ENCODE results near the gene TPK1.
A peak's percentile ranks its signal among the peaks of the same experiment; 100 is the strongest.
"Not testable (repeated sequence)": the region's sequence is repeated elsewhere in the genome, so short reads cannot be mapped to it uniquely, and the experiment has no call there.

The TPK1 gene

DNA sequence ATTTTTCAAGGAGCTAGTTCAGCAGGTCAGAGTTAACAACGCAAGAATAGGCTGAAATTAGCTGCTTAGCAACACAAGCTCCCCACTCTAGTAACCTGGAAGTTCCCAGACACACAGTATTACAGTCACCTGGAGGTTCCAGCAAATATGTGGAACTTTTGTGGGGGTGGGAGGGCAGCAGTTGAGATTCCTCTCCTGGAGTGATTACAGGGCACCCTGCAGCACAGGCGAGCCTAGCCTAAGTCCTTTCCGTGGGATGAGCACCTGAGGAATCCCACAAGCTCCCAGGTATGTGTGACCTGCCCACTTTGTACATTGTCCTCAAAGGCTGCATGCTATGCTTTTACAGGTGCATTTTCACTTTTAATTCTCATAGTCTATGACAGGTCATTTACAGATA lies 13.6 kb downstream of the TPK1 start:
- no peak for DNase-seq (ENCODE audit: low spot score)

DNA sequence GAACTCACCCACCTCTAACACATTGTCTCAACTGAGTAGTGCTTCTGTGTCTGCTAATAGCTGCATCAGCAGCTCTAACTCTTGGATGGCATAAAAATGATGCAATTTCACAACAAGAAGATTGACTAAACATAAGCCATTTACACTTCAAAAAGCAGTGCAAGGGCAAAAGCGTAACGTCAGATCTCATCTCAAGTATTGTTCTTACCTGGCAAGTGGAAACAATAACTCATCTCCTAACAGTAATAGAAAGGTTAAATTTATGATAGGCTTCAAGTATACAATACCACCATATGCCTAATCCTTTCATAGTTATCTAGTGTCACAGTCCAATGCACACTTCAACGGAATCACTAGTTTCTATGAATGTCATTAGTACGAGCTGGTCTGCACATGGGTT lies 14.8 kb downstream of the TPK1 start:
- no peak for DNase-seq (ENCODE audit: low spot score)

DNA sequence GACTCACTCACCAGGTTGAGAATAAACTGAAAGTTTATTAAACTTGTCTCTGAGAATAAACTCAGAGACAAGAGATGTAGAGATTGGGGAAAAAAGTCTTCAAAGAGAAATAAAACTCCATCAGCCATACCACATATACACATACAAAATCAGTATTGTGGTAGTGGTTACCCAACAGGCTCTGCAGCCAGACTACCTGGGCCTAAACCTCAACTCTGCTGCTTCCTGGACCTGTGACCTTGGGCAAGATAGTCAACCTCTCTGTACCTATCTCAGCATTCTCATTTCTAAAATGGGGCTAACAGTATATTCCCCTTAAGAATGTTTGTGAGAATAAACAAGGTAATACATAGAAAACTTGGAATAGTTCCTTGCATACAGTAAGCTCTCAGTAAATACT lies 15.3 kb downstream of the TPK1 start:
- no peak for DNase-seq (ENCODE audit: low spot score)

DNA sequence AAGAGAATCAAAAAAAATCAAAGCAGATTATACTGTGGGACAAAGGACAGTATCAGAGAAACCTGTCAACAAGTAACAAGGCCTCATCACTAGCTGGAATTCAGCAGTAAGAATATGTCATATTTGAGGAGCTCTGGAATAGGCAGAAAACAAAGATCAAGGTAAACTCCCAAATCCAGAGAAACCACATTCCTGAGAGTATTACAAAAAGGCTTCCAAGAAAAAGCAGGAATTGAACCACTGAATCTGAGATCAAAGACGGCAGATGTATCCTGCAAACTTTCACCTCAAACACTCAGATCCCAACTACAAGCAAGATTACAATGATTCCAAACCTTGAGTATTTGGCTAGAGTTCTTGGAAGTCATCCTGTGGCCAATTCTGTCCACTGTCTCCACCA lies 16.3 kb downstream of the TPK1 start:
- DNase-seq (ENCODE audit: low spot score), result no peak

DNA sequence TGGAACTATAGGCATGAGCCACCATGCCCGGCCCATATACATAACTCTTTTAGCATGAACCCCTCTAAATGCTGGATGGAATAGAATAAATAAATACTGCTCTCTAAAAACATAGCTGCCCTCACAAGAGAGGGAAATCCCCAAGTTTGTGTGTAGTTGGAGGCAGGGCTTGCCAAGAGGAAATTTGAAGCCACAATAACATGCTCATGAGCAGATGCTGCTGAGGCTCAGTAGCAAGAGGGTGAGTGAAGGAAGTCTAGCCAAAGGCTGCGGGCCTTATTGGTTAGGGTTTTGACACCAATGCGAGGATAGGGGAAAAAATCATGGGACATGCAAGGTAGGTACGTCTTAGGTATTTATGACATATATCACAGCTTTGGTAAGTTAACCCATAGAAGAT lies 17.3 kb downstream of the TPK1 start:
- DNase-seq (ENCODE audit: low spot score), result no peak

DNA sequence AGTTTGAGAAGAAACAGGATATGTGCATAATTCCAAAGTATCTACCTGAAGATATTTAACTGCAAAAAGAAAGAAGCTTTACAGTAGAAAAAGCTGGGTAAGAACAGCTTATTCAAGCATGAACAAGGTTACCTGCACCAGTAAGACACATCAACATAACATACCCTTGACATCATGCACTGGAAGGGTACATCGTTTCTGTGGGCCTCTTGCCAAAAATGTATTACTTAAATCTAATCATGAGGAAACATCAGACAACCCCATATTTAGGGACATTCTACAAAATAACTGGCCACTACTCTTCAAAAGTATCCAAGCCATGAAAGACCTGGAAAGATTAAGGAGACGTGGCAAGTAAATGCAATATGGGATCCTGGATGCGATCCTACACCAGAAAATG lies 18.9 kb downstream of the TPK1 start:
- no peak for DNase-seq (ENCODE audit: low spot score)

DNA sequence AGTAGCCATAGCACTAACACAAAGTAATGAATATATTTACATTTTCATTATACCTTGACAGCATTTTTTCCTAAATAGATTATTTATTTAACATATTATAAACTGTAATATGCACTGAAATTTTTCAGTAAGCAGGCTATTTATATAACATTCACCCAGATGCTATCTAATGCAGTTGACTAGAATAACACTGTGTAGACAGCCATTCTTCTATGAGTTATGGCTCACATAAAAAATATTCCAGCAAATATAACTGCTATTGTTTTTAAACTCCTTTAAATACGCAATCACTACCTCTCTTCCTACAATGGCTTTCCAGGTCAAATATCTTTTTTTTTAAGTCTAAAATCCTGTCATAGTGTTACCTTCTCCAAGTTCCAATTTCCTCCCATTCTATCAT lies 21.6 kb downstream of the TPK1 start:
- no peak for DNase-seq (ENCODE audit: low spot score)

DNA sequence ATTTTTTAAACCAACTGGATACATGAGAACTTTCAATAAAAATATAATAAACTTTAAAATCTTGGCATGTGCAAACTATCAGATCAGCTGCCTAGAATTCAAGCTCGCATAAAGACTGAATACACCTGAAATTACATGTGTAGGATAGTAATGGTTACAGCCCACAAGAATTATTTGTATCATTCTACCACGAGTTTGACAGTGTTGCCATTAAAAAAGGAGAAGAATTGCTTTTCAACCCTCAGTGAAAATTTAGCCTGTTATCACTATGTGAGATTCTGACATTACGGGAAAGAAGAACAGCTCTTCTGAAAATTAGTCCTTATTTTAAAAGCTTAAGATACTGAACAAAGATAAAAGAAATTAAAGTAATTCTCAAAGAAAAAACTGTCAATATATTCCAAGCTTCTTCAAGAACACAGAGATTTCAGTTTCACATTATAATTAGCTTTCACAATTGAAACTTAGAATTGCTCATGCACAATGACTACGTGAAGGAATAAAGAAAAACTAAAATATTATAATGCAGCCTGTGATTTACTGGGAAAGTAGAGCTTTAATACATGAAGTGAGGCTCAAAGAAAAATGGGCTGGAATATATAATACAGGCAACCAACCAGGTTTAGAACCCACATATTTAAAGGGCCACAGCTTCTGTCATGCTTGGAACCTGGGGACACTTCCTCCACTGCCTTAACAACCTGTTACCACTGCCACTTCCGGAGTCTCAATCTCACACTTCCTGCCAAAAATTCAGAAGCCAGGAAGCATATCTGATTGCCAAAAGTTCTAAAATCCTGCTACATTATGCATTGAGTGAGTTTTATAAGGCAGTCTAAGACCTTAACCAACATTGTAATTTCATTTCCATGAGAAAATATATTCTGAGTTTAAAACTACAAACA lies 23.2 kb downstream of the TPK1 start:
- no peak for DNase-seq (ENCODE audit: low spot score)

DNA sequence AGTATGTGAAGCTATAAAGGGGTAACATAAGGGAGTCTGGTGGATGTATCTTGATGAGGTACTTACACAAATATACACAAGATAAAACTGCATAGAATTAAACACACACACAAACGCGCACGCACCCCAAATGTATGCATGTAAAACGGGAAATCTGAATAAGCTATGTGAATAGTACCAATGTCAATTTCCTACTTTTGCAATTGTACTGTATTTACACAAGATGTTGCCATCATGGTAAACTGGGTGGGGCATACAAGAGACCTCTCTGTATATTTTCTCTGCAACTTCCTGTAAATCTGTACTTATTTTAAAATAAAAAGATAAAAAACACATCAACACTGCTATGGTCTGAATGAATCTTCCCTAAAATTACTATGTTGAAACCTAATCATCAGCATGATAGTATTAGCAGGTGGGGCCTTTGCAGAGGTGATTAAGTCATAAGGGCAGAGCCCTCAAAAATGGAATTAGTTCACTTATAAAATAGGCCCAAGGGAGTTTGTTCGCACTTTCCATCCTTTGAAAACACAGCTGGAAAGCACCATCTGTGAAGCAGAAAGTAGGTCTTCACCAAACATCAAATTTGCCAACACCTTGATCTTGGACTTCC lies 30.1 kb downstream of the TPK1 start:
- DNase-seq (ENCODE audit: low spot score), result no peak

DNA sequence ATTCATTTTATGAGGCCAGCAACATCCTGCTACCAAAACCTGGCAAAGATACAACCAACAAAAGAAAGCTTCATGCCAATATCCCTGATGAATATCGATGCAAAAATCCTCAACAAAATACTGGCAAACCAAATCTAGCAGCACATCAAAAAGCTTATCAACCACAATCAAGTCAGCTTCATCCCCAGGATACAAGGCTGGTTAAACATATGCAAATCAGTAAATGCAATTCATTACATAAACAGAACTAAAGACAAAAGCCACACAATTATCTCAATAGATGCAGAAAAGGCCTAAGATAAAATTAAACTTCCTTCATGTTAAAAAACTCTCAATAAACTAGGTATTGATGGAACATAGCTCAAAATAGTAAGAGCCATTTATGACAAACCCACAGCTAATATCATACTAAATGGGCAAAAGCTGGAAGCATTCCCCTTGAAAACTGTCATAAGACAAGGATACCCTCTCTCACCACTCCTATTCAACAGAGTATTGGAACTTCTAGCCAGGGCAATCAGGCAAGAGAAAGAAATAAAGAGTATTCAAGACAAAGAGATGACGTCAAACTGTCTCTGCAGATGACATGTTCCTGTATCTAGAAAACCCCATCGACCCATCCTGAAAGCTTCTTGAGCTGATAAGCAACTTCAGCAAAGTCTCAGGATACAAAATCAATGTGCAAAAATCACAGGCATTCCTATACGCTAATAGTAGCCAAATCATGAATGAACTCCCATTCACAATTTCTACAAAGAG lies 35.0 kb downstream of the TPK1 start:
- DNase-seq (ENCODE audit: low spot score), result not testable (repeated sequence)

DNA sequence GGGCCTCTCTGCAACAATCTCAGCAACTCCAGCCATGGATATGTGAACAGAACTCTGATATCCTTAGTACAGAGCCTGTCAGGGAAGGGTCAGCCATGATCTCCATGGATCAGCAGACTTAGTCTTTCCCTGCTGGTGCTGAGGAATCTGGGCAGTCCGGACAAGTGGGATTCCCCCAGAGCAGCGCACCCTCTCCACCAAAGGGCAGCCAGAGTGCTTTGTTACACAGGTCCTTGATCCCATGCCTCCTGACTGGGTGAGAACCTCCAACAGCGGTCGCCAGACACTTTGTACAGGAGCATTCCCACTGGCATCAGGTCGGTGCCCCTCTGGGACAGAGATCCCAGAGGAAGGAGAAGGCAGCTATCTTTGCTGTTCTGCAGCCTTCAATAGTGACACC lies 38.9 kb downstream of the TPK1 start:
- DNase-seq (ENCODE audit: low spot score), result no peak

DNA sequence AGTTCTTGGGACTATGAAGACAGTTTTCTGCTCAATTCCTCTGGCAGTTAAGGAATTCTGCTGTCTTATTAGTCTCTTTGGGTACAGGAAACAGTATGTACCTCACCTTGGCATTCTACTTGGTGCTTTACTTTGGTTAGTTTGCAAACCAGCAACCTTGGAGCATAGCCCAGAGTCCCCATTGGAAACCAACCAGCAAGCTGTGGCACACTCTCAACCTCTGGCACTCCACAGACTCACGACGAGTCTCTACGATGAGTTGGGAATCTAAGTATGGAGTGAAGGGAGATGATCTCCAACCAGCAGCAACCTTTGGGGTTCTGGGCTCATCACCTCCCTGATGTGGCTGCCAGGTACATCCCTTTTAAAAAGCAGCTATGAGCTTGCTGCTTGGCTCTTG lies 43.8 kb downstream of the TPK1 start:
- no peak for DNase-seq (ENCODE audit: low spot score)

DNA sequence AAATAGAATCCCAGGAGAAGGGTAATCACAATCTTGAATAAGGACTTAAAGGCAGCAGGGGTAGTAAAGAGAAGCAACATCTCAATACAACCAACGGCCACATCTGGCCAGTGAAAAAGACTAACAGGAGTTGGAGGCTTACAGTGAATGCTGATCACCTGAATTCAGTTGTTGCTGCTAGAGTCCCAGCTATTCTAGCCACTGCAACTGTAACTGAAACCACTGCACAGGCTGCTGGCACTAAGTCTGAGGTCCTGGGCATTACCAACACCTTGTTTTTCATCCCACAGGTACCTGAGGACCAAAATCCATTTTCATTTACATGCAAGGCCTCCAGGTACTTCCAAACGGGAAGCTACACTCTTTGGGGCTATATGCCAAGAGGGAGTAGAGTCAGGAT lies 44.4 kb downstream of the TPK1 start:
- no peak for DNase-seq (ENCODE audit: low spot score)

DNA sequence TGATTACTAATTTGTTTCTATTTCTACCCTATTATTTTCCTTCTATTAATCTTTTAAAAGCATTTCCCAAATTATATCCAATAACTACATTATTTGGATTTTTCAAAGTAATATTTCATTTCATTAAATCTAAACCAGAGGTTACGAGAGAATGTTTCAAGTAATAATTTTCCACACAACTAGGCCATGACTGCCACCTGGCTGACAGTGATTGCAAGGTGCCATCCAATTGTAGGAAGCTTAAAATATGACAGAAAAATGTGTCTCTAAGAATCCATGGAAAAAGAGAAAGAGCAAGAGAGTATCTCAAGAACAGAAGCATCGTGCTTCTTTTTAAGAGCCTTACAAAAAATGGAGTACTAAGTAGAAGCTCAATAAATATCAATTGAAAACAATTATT lies 48.7 kb downstream of the TPK1 start:
- DNase-seq (ENCODE audit: low spot score), result peak; percentile 27

DNA sequence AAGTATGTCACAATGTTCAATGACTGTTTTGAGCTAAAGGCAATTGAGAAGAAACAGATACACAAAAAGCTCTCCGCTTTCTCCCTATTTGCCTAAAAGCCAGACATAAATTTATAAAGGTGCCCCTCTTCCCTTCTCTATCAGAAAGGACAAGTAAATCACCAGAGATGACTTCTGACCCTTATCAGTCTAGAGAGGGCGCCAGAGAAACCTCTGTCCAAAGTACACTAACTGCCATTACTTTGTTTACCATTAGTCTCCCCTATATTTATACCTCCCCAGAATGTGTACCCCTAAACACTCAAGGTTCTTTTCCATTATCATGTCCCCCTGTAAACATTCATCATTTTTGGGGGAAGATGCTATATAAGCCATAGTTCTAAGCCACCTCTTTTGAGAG lies 49.3 kb downstream of the TPK1 start:
- peak; percentile 37 for DNase-seq (ENCODE audit: low spot score)

DNA sequence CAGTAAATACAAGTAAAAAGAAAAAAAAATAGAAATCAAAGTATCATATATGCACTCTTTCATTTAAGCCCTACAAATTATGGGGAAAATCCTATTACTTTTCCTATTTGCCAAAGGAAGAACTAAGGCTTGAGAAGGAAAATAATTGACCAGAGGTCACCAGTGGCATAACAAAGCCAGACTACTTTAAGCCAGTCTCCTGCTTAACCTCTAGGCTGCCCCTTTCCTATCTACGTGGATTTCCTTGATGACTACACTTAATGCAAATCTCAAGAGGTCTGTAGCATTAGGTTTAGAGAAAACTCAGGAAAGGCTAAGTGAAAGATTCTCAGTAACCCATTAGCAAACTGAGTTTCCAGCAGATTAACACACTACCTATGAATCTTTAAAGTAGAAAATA lies 49.8 kb downstream of the TPK1 start:
- DNase-seq (ENCODE audit: low spot score), result no peak

DNA sequence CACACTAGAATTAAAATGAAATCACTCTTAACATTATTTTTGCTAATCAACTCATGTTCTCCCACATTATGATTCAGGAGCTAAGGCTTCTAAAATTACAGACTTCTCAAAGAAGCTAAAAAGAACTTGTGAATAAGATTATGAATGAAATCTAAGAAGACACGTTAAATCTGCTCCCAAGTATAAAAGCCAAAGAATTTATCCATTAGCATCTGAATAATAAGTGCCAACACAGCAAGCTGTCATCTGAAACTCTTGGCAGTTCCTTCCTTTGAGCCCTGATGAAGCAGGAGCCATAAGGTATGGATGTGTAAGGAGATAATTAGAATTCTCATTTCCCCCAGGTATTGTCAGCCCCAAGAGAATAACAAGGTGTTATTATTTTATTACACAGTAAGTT lies 50.3 kb downstream of the TPK1 start:
- DNase-seq (ENCODE audit: low spot score), result no peak

DNA sequence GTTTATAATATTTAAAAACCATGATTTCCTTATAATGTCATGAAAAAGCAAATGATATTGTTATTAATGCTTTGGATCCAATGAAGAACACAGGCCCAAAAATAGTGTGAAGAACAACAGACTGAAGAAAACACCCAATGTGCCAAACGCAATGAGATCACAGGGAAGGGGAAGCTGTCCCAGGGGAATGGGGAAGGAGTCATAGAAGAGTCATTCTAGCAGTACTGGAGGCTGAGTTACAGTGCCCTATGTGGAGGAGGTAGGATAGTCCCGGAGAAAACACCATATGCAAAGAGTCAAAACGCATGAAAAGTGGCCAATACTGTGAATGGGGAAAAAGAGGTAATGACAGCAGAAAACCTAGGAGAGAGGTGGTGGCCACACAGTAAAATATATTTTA lies 50.9 kb downstream of the TPK1 start:
- DNase-seq (ENCODE audit: low spot score), result peak; percentile 56

DNA sequence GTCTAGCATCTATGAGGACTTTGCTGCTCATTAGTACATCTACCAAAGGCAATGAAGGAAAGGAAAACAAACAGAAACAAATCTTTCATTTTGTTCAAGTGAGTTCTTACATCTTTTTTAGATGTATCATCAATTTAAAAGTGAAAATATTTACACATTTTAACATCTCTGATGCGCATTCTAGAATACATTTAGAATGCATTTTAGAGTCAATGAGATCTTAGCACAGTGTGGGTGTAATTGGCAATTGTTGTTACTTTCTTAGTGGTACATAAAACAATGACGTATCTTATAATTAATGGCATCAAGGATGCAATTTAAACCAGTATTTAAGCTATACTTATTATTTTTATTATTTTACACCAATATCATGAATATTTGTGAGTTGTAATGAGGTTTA lies 51.4 kb downstream of the TPK1 start:
- DNase-seq (ENCODE audit: low spot score), result no peak

DNA sequence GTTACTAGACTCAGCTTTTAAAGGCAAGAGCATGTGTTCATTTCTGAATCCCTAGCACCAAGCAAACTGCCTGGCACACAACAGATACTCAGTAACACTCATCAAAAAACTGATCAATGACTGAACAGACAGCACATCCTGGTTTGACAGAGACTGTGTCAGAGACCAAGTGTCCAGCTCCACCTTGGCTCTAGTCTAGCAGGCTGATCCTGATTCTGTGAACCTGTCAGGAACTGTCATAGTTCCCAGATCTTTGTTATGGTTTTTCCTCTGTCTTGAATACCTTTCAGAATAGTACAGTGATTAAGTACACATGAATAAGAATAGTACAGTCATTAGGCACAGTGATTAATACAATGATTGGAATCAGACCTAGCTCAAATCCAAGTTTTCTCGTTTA lies 53.0 kb downstream of the TPK1 start:
- no peak for DNase-seq (ENCODE audit: low spot score)

DNA sequence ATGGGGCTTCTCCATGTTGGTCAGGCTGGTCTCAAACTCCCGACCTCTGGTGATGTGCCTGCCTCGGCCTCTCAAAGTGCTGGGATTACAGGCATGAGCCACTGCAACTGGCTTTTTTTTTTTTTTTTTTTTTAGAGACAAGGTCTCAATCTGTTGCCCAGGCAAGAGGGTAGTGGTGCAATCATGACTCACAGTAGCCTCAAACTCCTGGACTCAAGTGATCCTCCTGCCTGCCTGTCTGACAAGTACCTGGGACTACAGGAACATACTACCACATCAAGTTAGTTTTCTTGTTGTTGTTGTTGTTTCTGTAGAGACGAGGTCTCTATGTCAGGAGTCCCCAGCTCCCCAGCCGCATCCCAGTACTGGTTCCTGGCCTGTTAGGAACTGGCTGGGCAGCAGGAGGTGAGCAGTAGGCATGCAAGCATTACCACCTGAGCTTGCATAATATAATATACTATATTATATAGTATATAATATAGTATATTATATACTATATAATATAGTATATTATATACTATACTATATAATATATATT lies 55.7 kb downstream of the TPK1 start:
- no peak for DNase-seq (ENCODE audit: low spot score)

DNA sequence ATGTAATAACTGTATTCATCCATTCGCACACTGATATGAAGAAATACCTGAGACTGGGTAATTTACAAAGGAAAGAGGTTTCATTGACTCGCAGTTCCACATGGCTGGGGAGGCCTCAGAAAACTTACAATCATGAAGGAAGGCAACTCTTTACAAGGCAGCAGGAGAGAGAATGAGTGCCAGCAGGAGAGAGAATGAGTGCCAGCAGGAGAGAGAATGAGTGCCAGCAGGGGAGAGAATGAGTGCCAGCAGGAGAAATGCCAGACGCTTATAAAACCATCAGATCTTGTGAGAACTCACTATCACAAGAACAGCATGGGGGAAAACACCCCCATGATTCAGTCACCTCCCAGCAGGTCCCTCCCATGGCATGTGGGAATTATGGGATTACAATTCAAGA lies 58.0 kb downstream of the TPK1 start:
- DNase-seq (ENCODE audit: low spot score), result not testable (repeated sequence)
